RWPE1 (cell line): ENCODE measurements around the gene OTUD1.
"Not testable (repeated sequence)": the region's sequence is repeated elsewhere in the genome, so short reads cannot be mapped to it uniquely, and the experiment has no call there.

ENCODE experiments used
- CTCF ChIA-PET: fragments of 350-600 bp; sonication (Branson Sonifier 250); formaldehyde crosslinking; extraction: SDS; loops from one replicate; lab custom pipeline; 2021; lab: Yijun Ruan, JAX
- POLR2A ChIA-PET: fragments of 400-600 bp; formaldehyde crosslinking; extraction: SDS; loops from one replicate; lab custom pipeline; 2020; ENCODE audit warnings: antibody characterized with exemption; ENCODE audit not compliant: low non-redundant PET; lab: Yijun Ruan, JAX
- DNase-seq: peaks from one replicate; pipeline ENCODE4 v3.0.0; 2012; ENCODE audit warnings: low spot score
- H3K27ac ChIP-seq: fragments of 450-650 bp; 2 replicates; pipeline ENCODE4 v1.5.1; 2017
- CTCF ChIP-seq: fragments of 450-650 bp; conservative IDR thresholded peaks from 2 replicates; pipeline ENCODE4 v1.5.1; 2017; ENCODE audit warnings: low read depth, mild to moderate bottlenecking

The OTUD1 gene, protein sequence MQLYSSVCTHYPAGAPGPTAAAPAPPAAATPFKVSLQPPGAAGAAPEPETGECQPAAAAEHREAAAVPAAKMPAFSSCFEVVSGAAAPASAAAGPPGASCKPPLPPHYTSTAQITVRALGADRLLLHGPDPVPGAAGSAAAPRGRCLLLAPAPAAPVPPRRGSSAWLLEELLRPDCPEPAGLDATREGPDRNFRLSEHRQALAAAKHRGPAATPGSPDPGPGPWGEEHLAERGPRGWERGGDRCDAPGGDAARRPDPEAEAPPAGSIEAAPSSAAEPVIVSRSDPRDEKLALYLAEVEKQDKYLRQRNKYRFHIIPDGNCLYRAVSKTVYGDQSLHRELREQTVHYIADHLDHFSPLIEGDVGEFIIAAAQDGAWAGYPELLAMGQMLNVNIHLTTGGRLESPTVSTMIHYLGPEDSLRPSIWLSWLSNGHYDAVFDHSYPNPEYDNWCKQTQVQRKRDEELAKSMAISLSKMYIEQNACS

GRCh38 chr10:23438547-23439451, at the start of gene OTUD1:
TSS of gene OTUD1 (plus strand) at chr10:23439075. CDS start at chr10:23439458, 383 bp downstream.
- peak; percentile 85 for DNase-seq
- peak within 1 kb of the TSS; percentile 96 for H3K27ac ChIP-seq
- TF ChIP-seq CTCF, result no peak
- ChIA-PET POLR2A (no interaction called here), CTCF (interaction anchor here (0.6 kb wide), 1 partner anchor 554 kb away, joined by 4 read pairs; no protein-coding TSS in a partner anchor)

- H3K27ac ChIP-seq, DNase-seq, POLR2A ChIA-PET, CTCF ChIA-PET: not testable (repeated sequence)
These were observed 48.5 kb upstream of the OTUD1 start for GRCh38 chr10:23390408-23390807.

- no peak for DNase-seq
- ChIA-PET CTCF (no interaction called here), POLR2A (no interaction called here)
- no peak for TF ChIP-seq CTCF
- H3K27ac ChIP-seq, result no peak overlapping the region
These were observed 48.1 kb upstream of the OTUD1 start for GRCh38 chr10:23390809-23391208.

DNA sequence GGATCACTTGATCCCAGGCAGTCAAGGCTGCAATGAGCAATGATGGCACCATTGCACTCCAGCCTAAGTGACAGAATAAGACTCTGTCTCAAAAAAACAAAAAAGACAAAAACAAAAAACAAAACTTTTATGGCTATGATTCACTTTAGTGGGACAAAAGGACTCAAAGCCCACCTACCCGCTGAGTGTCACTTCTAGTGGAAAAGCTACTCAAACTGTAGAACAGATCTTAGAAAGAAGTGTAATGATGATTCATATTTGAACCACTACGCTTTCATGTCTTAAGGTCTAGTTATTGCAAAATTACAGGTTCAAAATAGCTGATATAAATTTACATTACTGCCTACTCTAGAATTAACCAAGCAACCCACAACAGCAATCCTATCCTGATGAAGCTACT, 47.1 kb upstream of the OTUD1 start:
- ChIA-PET CTCF (interaction anchor here (0.6 kb wide), 1 partner anchor 1659 kb away, joined by 3 read pairs; no protein-coding TSS in a partner anchor), POLR2A (no interaction called here)
- DNase-seq, result no peak
- TF ChIP-seq CTCF, result no peak
- H3K27ac ChIP-seq, result no peak overlapping the region

DNA sequence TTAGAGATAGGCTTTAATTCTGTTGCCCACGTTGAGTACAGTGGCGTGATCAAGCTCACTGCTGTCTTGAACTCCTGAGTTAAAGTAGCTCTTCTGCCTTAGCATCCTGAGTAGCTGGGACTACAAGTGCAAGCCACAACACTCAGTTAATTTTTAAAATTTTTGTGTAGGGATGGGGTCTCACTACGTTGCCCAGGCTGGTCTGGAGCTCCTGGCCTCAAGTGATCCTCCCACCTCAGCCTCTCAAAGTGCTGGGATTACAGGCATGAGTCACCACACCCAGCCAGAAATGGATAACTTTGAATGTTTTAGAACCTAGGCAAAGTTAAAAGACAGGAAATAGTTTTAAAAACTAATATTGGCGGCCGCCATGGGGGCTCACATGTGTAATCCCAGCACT, 43.9 kb upstream of the OTUD1 start:
- no peak for TF ChIP-seq CTCF
- no peak for DNase-seq
- ChIA-PET CTCF (interaction anchor here (0.6 kb wide), 1 partner anchor 19 kb away, joined by 3 read pairs; no protein-coding TSS in a partner anchor), POLR2A (no interaction called here)
- no peak overlapping the region for H3K27ac ChIP-seq

- POLR2A ChIA-PET, result no interaction called here
- CTCF ChIA-PET, result no interaction called here
- no peak for TF ChIP-seq CTCF
- no peak overlapping the region for H3K27ac ChIP-seq
- no peak for DNase-seq
These were observed 42.2 kb upstream of the OTUD1 start for GRCh38 chr10:23396695-23397094.
